ENCODE results near the gene RABGAP1L. TPM values are rescaled to one million over a fixed set of nuclear protein-coding genes. Genes with fewer than 3 reads are reported as not detected.

The RABGAP1L gene
- total and polyA plus RNA-seq, 2 donors (not counting 3 experiments of a cell fraction or from before 2014, with no cell fraction given): 6.4 to 22.2 TPM

DNA sequence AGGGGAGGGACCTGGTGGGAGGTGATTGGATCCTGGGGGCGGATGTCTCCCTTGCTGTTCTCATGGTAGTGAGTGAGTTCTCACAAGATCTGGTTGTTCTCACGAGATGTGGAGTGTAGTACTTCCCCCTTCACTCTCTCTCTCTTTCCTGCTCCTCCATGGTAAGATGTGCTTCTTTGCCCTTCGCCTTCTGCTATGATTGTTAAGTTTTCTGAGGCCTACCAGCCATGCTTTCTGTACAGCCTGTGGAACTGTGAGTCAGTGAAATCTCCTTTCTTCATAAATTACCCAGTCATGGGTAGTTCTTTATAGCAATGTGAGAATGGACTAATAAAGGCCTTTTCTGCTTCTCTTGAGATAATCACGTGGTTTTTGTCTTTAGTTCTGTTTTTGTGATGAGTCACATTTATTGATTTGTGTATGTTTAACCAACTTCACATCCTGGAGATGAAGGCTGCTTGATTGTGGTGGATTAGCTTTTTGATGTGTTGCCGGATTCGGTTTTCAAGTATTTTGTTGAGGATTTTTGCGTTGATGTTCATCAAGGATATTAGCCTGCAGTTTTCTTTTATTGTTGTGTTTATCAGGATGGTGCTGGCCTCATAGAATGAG, 45.5 kb downstream of the RABGAP1L start:
- H3K27me3 ChIP-seq (ENCODE audit: control insufficient read depth in 2 of 2, insufficient read depth in 2 of 2, low read length in 2 of 2): no peaks in the 10 kb centered on the region
- H3K9me1 ChIP-seq (replicated peaks; ENCODE audit: control insufficient read depth, extremely low read depth, insufficient read depth, low read length): no peaks in the 10 kb centered on the region
- intact Hi-C loops (cut with micrococcal nuclease): no loop called here
- TF ChIP-seq GATA2 (IDR thresholded peaks at IDR 0.05; ENCODE audit: insufficient read depth, insufficient read length, low read depth, low read length) (no peak), FOS (IDR thresholded peaks at IDR 0.05; ENCODE audit: borderline replicate concordance, insufficient read depth, low read length) (no peak), POLR2AphosphoS5 (IDR thresholded peaks at IDR 0.05; ENCODE audit: insufficient read depth, low read depth, low read length) (no peak), JUN (IDR thresholded peaks at IDR 0.05; ENCODE audit: borderline replicate concordance, insufficient read depth, insufficient read length, low read depth) (no peak), MYC (IDR thresholded peaks at IDR 0.05; ENCODE audit: low read depth, low read length) (no peak), POLR2A (IDR thresholded peaks at IDR 0.05; ENCODE audit: low read depth, low read length) (no peak), CTCF (IDR thresholded peaks at IDR 0.05; ENCODE audit: extremely low read depth in 1 of 2, insufficient read depth in 1 of 2, low read depth in 1 of 2, low read length in 2 of 2) (no peak), EZH2 (IDR thresholded peaks at IDR 0.05; ENCODE audit: borderline replicate concordance, low read depth, low read length, severe bottlenecking) (no peak)
- TF ChIP-seq, protein P1, sequence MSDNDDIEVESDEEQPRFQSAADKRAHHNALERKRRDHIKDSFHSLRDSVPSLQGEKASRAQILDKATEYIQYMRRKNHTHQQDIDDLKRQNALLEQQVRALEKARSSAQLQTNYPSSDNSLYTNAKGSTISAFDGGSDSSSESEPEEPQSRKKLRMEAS (IDR thresholded peaks at IDR 0.05; ENCODE audit: insufficient read depth, insufficient read length): no peak
- peaks cover 3% of the 10 kb centered on the region for H3K79me2 ChIP-seq (ENCODE audit: control insufficient read depth, insufficient read depth, low read length)
- no peak overlapping the region for H3K9ac ChIP-seq (replicated peaks; ENCODE audit: extremely low read depth, insufficient read depth, low read length)
- no peak for DNase-seq (ENCODE audit: low read depth, low spot score)
- H3K36me3 ChIP-seq (ENCODE audit: control insufficient read depth in 2 of 2, extremely low read depth in 1 of 2, insufficient read depth in 2 of 2, low read length in 2 of 2): no peaks in the 10 kb centered on the region
- BruUV-seq (replicated peaks): no TSS peak
- POLR2A ChIA-PET: no interaction called here
- no peak overlapping the region for H3K27ac ChIP-seq (ENCODE audit: insufficient read depth, low read depth, low read length)
- no peak overlapping the region for H3K4me2 ChIP-seq (ENCODE audit: insufficient read depth, low read length)
- no peak overlapping the region for H2AFZ ChIP-seq (ENCODE audit: low read depth, low read length)
- no peak overlapping the region for H3K4me3 ChIP-seq (replicated peaks in 1 of 3; ENCODE audit: insufficient read depth in 1 of 3, low read depth in 1 of 3, low read length in 3 of 3)
- no peak for FAIRE-seq
- no peaks in the 10 kb centered on the region for H3K4me1 ChIP-seq (ENCODE audit: control insufficient read depth, extremely low read depth, insufficient read depth, low read length)
- no peaks in the 10 kb centered on the region for H4K20me1 ChIP-seq (replicated peaks; ENCODE audit: control insufficient read depth, extremely low read depth, insufficient read depth, low read length)
- H3K9me3 ChIP-seq (replicated peaks; ENCODE audit: control insufficient read depth, insufficient read depth, low read length): no peaks in the 10 kb centered on the region
- dilution Hi-C loops (cut with MboI; ENCODE audit: extremely low pct_ligation_motif_present, low sequenced_read_pairs): no loop called here
- CTCF ChIA-PET: interaction anchor here (1.5 kb wide), 1 partner anchor 13 kb away, joined by 12 read pairs; no protein-coding TSS in a partner anchor

All from endothelial cell of umbilical vein (primary cell).